ENCODE results near the gene TMSB10.

DNA sequence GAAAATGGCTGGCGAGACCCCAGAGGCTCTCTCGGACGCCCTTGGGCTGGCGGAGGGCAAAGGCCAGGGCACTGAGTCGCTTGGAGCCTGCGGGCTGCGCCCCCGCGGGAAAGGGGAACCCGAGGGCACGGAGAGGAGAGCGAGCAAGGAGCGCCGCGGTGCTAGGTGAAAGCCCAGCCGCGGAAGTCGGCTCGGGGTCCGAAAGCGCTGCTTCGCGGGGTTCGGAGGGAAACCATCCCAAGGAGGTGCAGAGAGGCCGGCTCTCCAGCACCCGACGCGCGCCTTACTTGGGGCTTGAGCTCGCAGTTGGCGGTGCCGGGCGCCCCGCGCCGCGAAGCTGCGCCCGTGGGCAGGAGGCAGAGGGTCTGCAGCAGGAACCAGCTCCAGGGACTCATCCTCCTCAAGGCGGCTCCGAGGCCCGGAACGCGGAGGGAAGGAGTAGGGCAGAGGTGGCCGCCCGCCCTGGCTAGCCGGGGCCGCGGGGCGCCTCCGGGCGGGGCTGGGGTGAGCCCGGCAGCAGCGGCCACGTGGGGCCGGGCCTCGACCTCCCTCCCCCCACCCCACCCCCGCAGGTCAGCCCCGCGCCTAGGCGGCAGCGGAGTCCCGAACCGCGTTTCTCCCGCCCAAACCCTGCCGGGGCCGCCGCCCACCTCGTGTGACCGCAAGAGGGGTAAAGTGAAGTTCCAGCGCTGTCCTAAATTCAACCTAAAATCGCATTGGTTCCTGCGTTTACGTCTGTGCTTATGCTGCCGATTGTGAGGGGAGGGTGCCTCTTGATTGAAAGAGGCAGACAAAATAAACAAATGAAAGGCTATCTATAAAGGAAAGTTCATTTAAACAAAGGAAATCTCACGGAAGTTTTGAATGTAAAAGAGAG lies 24.6 kb upstream of the TMSB10 start, which contains the start of gene TRABD2A:
- TF ChIP-seq EZH2phosphoT487 (IDR thresholded peaks at IDR 0.05; ENCODE audit: insufficient read depth, low read depth) (no peak), EZH2 (IDR thresholded peaks at IDR 0.05; ENCODE audit: insufficient read depth, poor library complexity, severe bottlenecking) (no peak)
